Measurements from ENCODE around the gene YIPF1.

- no peak for TF ChIP-seq CTCF (IDR thresholded peaks at IDR 0.05)
- TF ChIP-seq IRF1 (CRISPR knock-in tag; IDR thresholded peaks at IDR 0.05) = no peak
- no peak for TF ChIP-seq MAX (CRISPR knock-in tag; IDR thresholded peaks at IDR 0.05)
- TF ChIP-seq USF2 (CRISPR knock-in tag; IDR thresholded peaks at IDR 0.05) = no peak
- TF ChIP-seq SMAD4 (CRISPR knock-in tag; IDR thresholded peaks at IDR 0.05) = no peak
- no peak for TF ChIP-seq NFE2L1 (CRISPR knock-in tag; IDR thresholded peaks at IDR 0.05)
- TF ChIP-seq ETV6 (CRISPR knock-in tag; IDR thresholded peaks at IDR 0.05) = no peak
- no peak for TF ChIP-seq ZNF423 (CRISPR knock-in tag; IDR thresholded peaks at IDR 0.05)
- no peak for TF ChIP-seq HMGA2 (CRISPR knock-in tag; IDR thresholded peaks at IDR 0.05)
- TF ChIP-seq ESRRA (CRISPR knock-in tag; IDR thresholded peaks at IDR 0.05; ENCODE audit: borderline replicate concordance) = no peak
- no peak for TF ChIP-seq ZNF263 (CRISPR knock-in tag; IDR thresholded peaks at IDR 0.05; ENCODE audit: low read depth)
- TF ChIP-seq IRF2 (CRISPR knock-in tag; IDR thresholded peaks at IDR 0.05; ENCODE audit: borderline replicate concordance, low read depth) = no peak
These were observed 3.3 kb upstream of the YIPF1 start for GRCh38 chr1:53892911-53893310.
